Hepatic stellate cell (primary cell): ENCODE results near the gene PPM1L.
"Not testable (repeated sequence)": the region's sequence is repeated elsewhere in the genome, so short reads cannot be mapped to it uniquely, and the experiment has no call there.

ENCODE experiments used
- DNase-seq: peaks from one replicate; pipeline ENCODE4 v3.0.0; 2011; ENCODE audit warnings: low spot score

The PPM1L gene

GRCh38 chr3:160987982-160988964 is 232.2 kb downstream of the PPM1L start:
- no peak for DNase-seq

GRCh38 chr3:160990446-160990845 is 234.4 kb downstream of the PPM1L start:
- no peak for DNase-seq

GRCh38 chr3:160992712-160993111 is 236.7 kb downstream of the PPM1L start:
- DNase-seq, result no peak

GRCh38 chr3:160996811-160997210 is 240.8 kb downstream of the PPM1L start:
- no peak for DNase-seq

- DNase-seq, result no peak
These were observed 242.6 kb downstream of the PPM1L start for GRCh38 chr3:160998581-160998980.

- no peak for DNase-seq
These were observed 243.2 kb downstream of the PPM1L start for GRCh38 chr3:160999274-160999673.

GRCh38 chr3:161008086-161008485 is 252.1 kb downstream of the PPM1L start:
- DNase-seq, result no peak

- not testable (repeated sequence) for DNase-seq
These were observed 254.1 kb downstream of the PPM1L start for GRCh38 chr3:161010151-161010550.

GRCh38 chr3:161014843-161015749 is 259.1 kb downstream of the PPM1L start:
- DNase-seq, result no peak

- no peak for DNase-seq
These were observed 260.6 kb downstream of the PPM1L start for GRCh38 chr3:161016417-161017313.

GRCh38 chr3:161017971-161018370 is 261.9 kb downstream of the PPM1L start:
- DNase-seq, result no peak

GRCh38 chr3:161020256-161020655 is 264.2 kb downstream of the PPM1L start:
- DNase-seq, result no peak

GRCh38 chr3:161025911-161026310 is 269.9 kb downstream of the PPM1L start:
- DNase-seq, result no peak

GRCh38 chr3:161026612-161027510 is 270.8 kb downstream of the PPM1L start:
- DNase-seq, result no peak

GRCh38 chr3:161028555-161029153 is 272.6 kb downstream of the PPM1L start:
- no peak for DNase-seq

GRCh38 chr3:161031134-161031533 is 275.1 kb downstream of the PPM1L start:
- no peak for DNase-seq

GRCh38 chr3:161034913-161035550 is 279.0 kb downstream of the PPM1L start:
- not testable (repeated sequence) for DNase-seq

GRCh38 chr3:161035711-161036110 is 279.7 kb downstream of the PPM1L start:
- DNase-seq, result no peak

- no peak for DNase-seq
These were observed 282.7 kb downstream of the PPM1L start for GRCh38 chr3:161038725-161039124.
